ENCODE data around the gene PDILT.

The PDILT gene

GRCh38 chr16:20320592-20320991 lies 83.9 kb downstream of the PDILT start:
- Histone ChIP-seq H2AFZ (ENCODE audit: low read length) (no peak overlapping the region), H3K4me2 (ENCODE audit: low read length) (no peak overlapping the region), H4K20me1 (ENCODE audit: insufficient read depth, low read length) (no peaks in the 10 kb centered on the region), H3K36me3 (ENCODE audit: insufficient read depth, low read length) (no peaks in the 10 kb centered on the region), H3K4me3 (ENCODE audit: low read depth, low read length, poor library complexity, severe bottlenecking) (no peak overlapping the region), H3K4me1 (ENCODE audit: insufficient read depth, low read length, severe bottlenecking) (no peaks in the 10 kb centered on the region), H3K79me2 (ENCODE audit: insufficient read depth, low read length) (no peaks in the 10 kb centered on the region), H3F3A (ENCODE audit: insufficient read depth, low read length) (no peaks in the 10 kb centered on the region), H3K9me3 (ENCODE audit: low read length) (no peaks in the 10 kb centered on the region), H3K27me3 (ENCODE audit: insufficient read depth, low read length) (no peaks in the 10 kb centered on the region), H3K27ac (ENCODE audit: low read depth, low read length, poor library complexity, severe bottlenecking) (no peak overlapping the region), H3K9ac (ENCODE audit: low read length) (no peak overlapping the region), H3K9me2 (ENCODE audit: low read depth, low read length) (no peaks in the 10 kb centered on the region)
- TF ChIP-seq CTCF (IDR thresholded peaks at IDR 0.05; ENCODE audit: low read length) (no peak), EZH2 (IDR thresholded peaks at IDR 0.05; ENCODE audit: borderline replicate concordance, low read length) (no peak)

DNA sequence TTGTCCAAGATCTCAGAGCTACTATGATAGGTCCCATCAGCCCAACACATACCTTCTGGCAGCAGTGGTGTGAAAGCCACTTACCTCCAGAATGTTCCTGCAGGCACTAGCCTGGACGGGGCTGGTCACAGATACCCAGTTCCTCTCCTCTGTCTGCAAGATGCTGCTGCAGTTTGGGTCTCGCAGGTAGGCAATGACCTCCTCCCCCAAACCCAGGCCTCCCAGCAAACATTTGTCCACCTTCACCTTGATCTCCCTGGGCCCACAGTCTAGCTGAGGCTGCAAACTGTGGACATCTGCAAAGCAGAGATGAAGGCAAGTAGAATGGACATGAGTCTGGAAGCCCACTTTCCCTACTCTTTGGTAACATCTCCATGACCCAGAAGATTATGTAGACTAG lies 84.4 kb downstream of the PDILT start:
- TF ChIP-seq CTCF (IDR thresholded peaks at IDR 0.05; ENCODE audit: low read length) (no peak), EZH2 (IDR thresholded peaks at IDR 0.05; ENCODE audit: borderline replicate concordance, low read length) (no peak)
- H3K36me3 ChIP-seq (ENCODE audit: insufficient read depth, low read length): no peaks in the 10 kb centered on the region
- no peaks in the 10 kb centered on the region for H3K79me2 ChIP-seq (ENCODE audit: insufficient read depth, low read length)
- H3K9ac ChIP-seq (ENCODE audit: low read length): no peak overlapping the region
- H3K9me2 ChIP-seq (ENCODE audit: low read depth, low read length): no peaks in the 10 kb centered on the region
- H3K4me1 ChIP-seq (ENCODE audit: insufficient read depth, low read length, severe bottlenecking): no peaks in the 10 kb centered on the region
- no peak overlapping the region for H3K4me3 ChIP-seq (ENCODE audit: low read depth, low read length, poor library complexity, severe bottlenecking)
- no peaks in the 10 kb centered on the region for H4K20me1 ChIP-seq (ENCODE audit: insufficient read depth, low read length)
- no peak overlapping the region for H2AFZ ChIP-seq (ENCODE audit: low read length)
- H3F3A ChIP-seq (ENCODE audit: insufficient read depth, low read length): no peaks in the 10 kb centered on the region
- H3K4me2 ChIP-seq (ENCODE audit: low read length): no peak overlapping the region
- no peaks in the 10 kb centered on the region for H3K27me3 ChIP-seq (ENCODE audit: insufficient read depth, low read length)
- no peak overlapping the region for H3K27ac ChIP-seq (ENCODE audit: low read depth, low read length, poor library complexity, severe bottlenecking)
- H3K9me3 ChIP-seq (ENCODE audit: low read length): no peaks in the 10 kb centered on the region

GRCh38 chr16:20319406-20319805 lies 85.1 kb downstream of the PDILT start:
- Histone ChIP-seq H2AFZ (ENCODE audit: low read length) (no peak overlapping the region), H3K9me2 (ENCODE audit: low read depth, low read length) (no peaks in the 10 kb centered on the region), H3K4me3 (ENCODE audit: low read depth, low read length, poor library complexity, severe bottlenecking) (no peak overlapping the region), H3K9me3 (ENCODE audit: low read length) (no peaks in the 10 kb centered on the region), H3K27me3 (ENCODE audit: insufficient read depth, low read length) (no peaks in the 10 kb centered on the region), H3K79me2 (ENCODE audit: insufficient read depth, low read length) (no peaks in the 10 kb centered on the region), H4K20me1 (ENCODE audit: insufficient read depth, low read length) (no peaks in the 10 kb centered on the region), H3K36me3 (ENCODE audit: insufficient read depth, low read length) (no peaks in the 10 kb centered on the region), H3K4me1 (ENCODE audit: insufficient read depth, low read length, severe bottlenecking) (no peaks in the 10 kb centered on the region), H3K4me2 (ENCODE audit: low read length) (no peak overlapping the region), H3F3A (ENCODE audit: insufficient read depth, low read length) (no peaks in the 10 kb centered on the region), H3K27ac (ENCODE audit: low read depth, low read length, poor library complexity, severe bottlenecking) (no peak overlapping the region), H3K9ac (ENCODE audit: low read length) (no peak overlapping the region)
- TF ChIP-seq CTCF (IDR thresholded peaks at IDR 0.05; ENCODE audit: low read length) (no peak), EZH2 (IDR thresholded peaks at IDR 0.05; ENCODE audit: borderline replicate concordance, low read length) (no peak)

Measured in OCI-LY1 (cell line).